ENCODE data around the gene CELF2.

Gene CELF2

DNA sequence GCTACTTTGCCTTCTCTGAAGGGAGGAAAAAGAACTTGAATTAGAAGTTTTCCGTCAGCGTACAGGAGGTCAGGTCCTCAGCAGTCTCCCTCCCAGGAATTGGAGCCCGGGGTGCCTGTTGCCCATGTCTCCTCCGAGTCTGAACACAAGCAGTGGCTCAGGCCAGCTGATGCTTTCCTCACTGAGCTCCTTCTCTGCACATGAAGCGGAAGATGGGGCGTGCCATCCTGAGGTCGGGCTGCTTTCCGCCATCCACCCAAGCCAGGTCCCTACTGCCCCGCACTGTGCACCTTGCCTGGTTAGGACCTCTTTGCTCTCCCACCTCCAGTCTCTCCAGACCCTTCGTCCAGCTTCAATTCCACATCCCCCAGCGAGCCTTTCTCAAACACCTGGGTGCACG is 237.5 kb downstream of the CELF2 start:
- no peak for TF ChIP-seq FOXP2 (optimal IDR thresholded peaks at IDR 0.05; ENCODE audit: borderline replicate concordance, extremely low read depth, extremely low read length, insufficient read depth)

DNA sequence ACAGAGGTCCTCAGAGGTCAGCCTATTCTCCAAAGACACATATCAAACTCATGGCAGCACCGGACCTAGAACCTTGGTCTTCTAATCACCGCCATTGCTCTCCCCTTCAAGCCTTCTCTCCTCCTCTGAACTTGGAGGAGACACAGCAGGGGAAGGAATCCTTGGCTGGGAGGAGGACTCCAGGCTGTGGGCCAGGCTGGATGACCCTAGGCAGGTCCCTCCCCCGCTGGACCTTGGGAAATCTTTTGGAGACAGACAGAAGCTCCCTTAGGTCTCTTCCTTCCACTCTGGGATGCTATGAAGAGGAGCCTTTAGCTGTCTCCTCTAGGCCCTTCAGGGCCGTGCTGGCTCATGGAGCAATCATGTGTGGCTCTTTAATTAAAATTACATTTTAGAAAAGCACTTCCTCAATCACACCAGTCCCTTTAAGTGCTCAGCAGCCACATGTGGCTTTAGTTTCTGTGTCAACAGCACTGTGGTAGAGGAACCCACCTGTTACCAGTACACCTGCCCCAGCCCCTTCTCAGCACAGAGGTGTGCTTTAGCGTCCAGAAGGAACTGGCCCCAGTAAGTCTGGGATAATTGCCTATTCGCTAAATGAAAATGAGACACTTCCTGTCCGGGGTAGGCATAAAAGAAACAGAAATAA is 238.2 kb downstream of the CELF2 start:
- no peak for TF ChIP-seq FOXP2 (optimal IDR thresholded peaks at IDR 0.05; ENCODE audit: borderline replicate concordance, extremely low read depth, extremely low read length, insufficient read depth)
- TF ChIP-seq, protein P1, sequence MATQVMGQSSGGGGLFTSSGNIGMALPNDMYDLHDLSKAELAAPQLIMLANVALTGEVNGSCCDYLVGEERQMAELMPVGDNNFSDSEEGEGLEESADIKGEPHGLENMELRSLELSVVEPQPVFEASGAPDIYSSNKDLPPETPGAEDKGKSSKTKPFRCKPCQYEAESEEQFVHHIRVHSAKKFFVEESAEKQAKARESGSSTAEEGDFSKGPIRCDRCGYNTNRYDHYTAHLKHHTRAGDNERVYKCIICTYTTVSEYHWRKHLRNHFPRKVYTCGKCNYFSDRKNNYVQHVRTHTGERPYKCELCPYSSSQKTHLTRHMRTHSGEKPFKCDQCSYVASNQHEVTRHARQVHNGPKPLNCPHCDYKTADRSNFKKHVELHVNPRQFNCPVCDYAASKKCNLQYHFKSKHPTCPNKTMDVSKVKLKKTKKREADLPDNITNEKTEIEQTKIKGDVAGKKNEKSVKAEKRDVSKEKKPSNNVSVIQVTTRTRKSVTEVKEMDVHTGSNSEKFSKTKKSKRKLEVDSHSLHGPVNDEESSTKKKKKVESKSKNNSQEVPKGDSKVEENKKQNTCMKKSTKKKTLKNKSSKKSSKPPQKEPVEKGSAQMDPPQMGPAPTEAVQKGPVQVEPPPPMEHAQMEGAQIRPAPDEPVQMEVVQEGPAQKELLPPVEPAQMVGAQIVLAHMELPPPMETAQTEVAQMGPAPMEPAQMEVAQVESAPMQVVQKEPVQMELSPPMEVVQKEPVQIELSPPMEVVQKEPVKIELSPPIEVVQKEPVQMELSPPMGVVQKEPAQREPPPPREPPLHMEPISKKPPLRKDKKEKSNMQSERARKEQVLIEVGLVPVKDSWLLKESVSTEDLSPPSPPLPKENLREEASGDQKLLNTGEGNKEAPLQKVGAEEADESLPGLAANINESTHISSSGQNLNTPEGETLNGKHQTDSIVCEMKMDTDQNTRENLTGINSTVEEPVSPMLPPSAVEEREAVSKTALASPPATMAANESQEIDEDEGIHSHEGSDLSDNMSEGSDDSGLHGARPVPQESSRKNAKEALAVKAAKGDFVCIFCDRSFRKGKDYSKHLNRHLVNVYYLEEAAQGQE (IDR thresholded peaks at IDR 0.05; ENCODE audit: insufficient read depth in 1 of 2, low read depth in 2 of 2, low read length in 2 of 2): no peak
- TF ChIP-seq TAF1 (IDR thresholded peaks at IDR 0.05; ENCODE audit: borderline replicate concordance, insufficient read depth, low read length): no peak
- no peak for TF ChIP-seq POLR2AphosphoS5 (IDR thresholded peaks at IDR 0.05; ENCODE audit: low read depth, low read length)
- TF ChIP-seq SIN3A (IDR thresholded peaks at IDR 0.05; ENCODE audit: borderline replicate concordance, insufficient read depth, low read length): no peak

DNA sequence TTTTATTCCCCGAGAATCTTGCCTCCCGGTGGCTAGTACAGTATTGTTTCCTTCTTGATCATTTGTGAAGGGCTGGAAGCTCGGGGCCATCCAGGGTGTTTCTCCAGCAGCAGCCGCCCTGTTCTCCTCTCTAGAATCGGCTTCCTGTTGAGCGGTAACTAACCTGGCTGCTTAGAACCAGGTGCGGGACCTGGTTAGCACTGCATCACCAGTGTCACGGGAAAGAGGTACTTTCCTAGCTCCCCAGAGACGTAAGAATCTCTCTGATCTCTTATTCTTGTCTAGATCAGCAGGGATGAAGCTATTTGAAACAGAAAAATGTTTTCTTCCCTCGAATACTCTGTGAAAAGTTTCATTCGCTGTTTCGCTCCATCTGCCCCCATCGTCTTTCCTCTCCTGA is 239.2 kb downstream of the CELF2 start:
- no peak for TF ChIP-seq SIN3A (IDR thresholded peaks at IDR 0.05; ENCODE audit: borderline replicate concordance, insufficient read depth, low read length)
- TF ChIP-seq, protein P1 (IDR thresholded peaks at IDR 0.05; ENCODE audit: insufficient read depth in 1 of 2, low read depth in 2 of 2, low read length in 2 of 2): no peak
- no peak for TF ChIP-seq TAF1 (IDR thresholded peaks at IDR 0.05; ENCODE audit: borderline replicate concordance, insufficient read depth, low read length)
- no peak for TF ChIP-seq FOXP2 (optimal IDR thresholded peaks at IDR 0.05; ENCODE audit: borderline replicate concordance, extremely low read depth, extremely low read length, insufficient read depth)
- no peak for TF ChIP-seq POLR2AphosphoS5 (IDR thresholded peaks at IDR 0.05; ENCODE audit: low read depth, low read length)

DNA sequence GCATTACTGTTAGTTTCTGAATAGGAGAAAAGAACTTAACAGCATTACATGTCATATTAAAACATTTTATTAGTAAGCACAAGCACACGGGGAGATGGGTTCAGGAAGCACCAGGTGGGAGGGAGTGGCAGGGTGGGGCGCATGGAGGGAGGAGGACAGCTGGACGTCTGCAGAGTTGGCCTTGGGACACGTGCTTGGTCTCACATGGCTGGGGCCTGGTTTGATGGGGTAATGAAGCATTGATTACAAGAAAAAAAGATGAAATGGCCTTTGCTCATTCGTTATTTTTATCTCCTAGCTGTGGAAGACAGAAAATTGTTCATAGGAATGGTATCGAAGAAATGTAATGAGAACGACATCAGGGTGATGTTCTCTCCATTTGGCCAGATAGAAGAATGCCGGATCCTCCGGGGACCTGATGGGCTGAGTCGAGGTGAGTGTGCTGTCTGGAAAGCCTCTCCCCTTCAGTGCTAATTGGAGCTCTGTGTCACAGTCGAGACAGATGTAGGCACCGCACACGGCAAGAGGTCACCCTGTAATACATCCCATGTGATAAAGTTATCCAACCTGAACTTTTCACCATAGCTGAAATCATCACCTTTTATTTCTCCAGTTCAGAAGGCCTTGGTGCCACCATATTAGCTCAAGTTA is 239.9 kb downstream of the CELF2 start:
- no peak for TF ChIP-seq POLR2AphosphoS5 (IDR thresholded peaks at IDR 0.05; ENCODE audit: low read depth, low read length)
- TF ChIP-seq SIN3A (IDR thresholded peaks at IDR 0.05; ENCODE audit: borderline replicate concordance, insufficient read depth, low read length): no peak
- TF ChIP-seq FOXP2 (optimal IDR thresholded peaks at IDR 0.05; ENCODE audit: borderline replicate concordance, extremely low read depth, extremely low read length, insufficient read depth): no peak
- TF ChIP-seq TAF1 (IDR thresholded peaks at IDR 0.05; ENCODE audit: borderline replicate concordance, insufficient read depth, low read length): no peak
- TF ChIP-seq, protein P1 (IDR thresholded peaks at IDR 0.05; ENCODE audit: insufficient read depth in 1 of 2, low read depth in 2 of 2, low read length in 2 of 2): no peak

DNA sequence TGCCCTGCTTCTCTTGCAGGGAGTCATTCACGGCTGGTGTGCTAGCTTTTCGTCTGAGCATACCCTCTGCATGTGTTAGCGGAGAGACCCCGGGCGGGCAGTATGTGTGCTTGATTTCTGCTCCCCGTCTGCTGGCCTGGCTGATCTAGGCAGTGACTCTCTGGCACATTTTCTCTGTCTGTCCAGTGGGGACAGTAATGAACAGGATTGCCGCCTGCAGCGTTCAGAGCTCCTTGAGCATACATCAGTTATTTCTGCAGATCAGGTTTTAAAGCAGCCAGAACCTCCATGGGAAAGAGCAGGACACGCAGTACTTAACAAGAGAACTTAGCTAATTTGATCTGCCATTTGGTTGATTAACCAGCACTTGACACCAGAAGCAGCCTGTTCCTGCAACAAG is 242.5 kb downstream of the CELF2 start:
- TF ChIP-seq FOXP2 (optimal IDR thresholded peaks at IDR 0.05; ENCODE audit: borderline replicate concordance, extremely low read depth, extremely low read length, insufficient read depth) (no peak), POLR2AphosphoS5 (IDR thresholded peaks at IDR 0.05; ENCODE audit: low read depth, low read length) (no peak)

DNA sequence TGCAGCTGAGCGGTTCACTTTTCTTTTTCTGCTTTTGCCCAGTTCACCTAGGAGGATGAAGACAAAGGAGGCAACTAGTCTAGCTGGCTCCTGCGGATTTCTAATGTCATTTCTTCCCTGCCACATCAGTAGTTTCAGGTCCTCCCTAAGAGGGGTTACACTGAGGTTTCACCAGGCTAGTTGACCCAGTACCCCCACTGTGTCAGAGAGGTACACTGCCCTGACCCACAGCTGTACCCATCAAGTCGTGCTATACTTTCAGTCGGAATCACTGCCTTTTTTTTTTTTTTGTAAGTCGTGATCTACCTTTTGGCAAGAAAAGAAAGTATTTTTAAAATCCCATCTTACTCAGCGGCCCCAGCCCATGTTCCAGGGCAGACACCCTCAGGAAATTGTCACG is 243.5 kb downstream of the CELF2 start:
- TF ChIP-seq FOXP2 (optimal IDR thresholded peaks at IDR 0.05; ENCODE audit: borderline replicate concordance, extremely low read depth, extremely low read length, insufficient read depth): no peak
- no peak for TF ChIP-seq TAF1 (IDR thresholded peaks at IDR 0.05; ENCODE audit: borderline replicate concordance, insufficient read depth, low read length)
- TF ChIP-seq, protein P1 (IDR thresholded peaks at IDR 0.05; ENCODE audit: insufficient read depth in 1 of 2, low read depth in 2 of 2, low read length in 2 of 2): no peak
- no peak for TF ChIP-seq POLR2AphosphoS5 (IDR thresholded peaks at IDR 0.05; ENCODE audit: low read depth, low read length)

Data from PFSK-1 (cell line).